GM08714 (cell line): ENCODE results near the gene ORMDL3.
"Not testable (repeated sequence)": the region's sequence is repeated elsewhere in the genome, so short reads cannot be mapped to it uniquely, and the experiment has no call there.

Source experiments
- H3K4me3 ChIP-seq: fragments of 200-500 bp; sonication (Bioruptor generic); 2 replicates; pipeline ENCODE4 v1.5.1; 2014; ENCODE audit warnings: mild to moderate bottlenecking, low read length, inconsistent platforms
- ZNF274 ChIP-seq: IDR thresholded peaks from 2 replicates; pipeline ENCODE4 v1.6.1; 2012; ENCODE audit warnings: mild to moderate bottlenecking, low read depth, low read length

ORMDL3 gene

DNA sequence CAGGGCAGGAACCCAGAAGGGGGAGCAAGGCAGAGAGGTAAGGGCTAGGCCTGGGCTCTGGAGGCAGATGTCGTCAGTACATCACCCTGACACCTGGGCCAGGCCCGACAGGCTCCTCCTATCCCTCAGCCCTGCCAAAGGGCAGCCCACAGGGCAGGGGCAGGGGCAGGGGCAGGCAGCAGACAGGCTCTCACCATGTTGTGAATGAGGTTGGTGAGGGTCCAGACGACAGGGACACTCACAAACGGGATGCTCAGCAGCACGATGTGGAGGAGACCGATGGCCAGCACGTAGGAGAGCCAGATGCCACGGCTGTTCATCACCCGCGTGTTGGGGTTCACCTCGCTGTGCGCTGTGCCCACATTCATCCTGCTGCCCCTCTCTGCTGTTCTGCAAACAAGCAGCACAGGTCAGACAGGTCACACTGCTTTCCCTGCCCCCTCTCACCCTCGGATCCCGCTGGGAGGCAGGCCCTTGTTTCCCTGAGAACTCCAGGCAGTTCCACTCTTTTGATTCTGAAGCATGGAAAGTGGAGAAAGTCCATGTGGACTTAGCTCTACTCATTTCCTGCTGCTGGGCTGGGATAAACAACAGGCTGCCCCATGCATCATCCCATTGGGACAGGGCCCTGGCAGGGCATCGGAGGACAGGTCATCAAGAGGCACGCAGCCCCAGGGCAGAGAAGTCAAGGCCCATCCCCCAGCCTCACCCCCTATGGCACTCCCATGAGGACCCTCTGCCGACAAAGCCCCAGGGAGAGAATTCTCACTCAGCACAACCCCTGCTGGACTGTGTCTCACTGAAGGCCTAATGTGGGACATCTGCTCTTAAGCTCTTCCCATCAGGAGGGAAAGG lies 3.3 kb downstream of the ORMDL3 start:
- no peak for TF ChIP-seq ZNF274
- H3K4me3 ChIP-seq, result no peak overlapping the region

GRCh38 chr17:39923230-39923629 lies 4.2 kb downstream of the ORMDL3 start:
- no peak for TF ChIP-seq ZNF274
- H3K4me3 ChIP-seq, result no peak overlapping the region

DNA sequence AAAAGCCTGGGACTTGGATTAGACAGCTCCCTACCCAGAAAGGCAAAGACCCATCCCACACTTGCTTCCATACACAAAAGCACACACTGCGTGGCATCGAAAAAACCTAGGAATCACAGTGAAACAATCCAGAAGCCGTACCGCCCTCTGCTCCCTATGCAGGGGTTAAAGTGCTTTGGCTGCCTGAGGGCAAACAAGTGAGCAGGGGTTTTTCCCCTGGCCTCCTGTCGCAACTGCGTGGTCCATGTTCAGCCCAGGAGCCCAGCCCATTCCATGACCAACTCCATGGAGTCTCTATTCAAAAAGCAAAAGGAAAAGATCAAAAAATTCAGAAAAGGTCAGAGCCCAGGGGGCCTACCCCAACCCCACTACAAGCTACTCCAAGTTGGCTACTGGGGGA lies 5.4 kb downstream of the ORMDL3 start:
- no peak overlapping the region for H3K4me3 ChIP-seq
- no peak for TF ChIP-seq ZNF274

GRCh38 chr17:39921323-39921722 lies 6.1 kb downstream of the ORMDL3 start:
- no peak overlapping the region for H3K4me3 ChIP-seq
- no peak for TF ChIP-seq ZNF274

- TF ChIP-seq ZNF274, result no peak
Observed at GRCh38 chr17:39920218-39921210, 6.9 kb downstream of the ORMDL3 start.

GRCh38 chr17:39919087-39919683 lies 8.2 kb downstream of the ORMDL3 start:
- no peak overlapping the region for H3K4me3 ChIP-seq
- no peak for TF ChIP-seq ZNF274

More at GRCh38 chr17:39920218-39921210, 6.9 kb downstream of the ORMDL3 start:
- H3K4me3 ChIP-seq, result no peak overlapping the region

- TF ChIP-seq ZNF274, result no peak
Observed at GRCh38 chr17:39916918-39917317, 10.5 kb downstream of the ORMDL3 start.

GRCh38 chr17:39915559-39915958 lies 11.8 kb downstream of the ORMDL3 start:
- no peak overlapping the region for H3K4me3 ChIP-seq
- TF ChIP-seq ZNF274, result no peak

More at GRCh38 chr17:39916918-39917317, 10.5 kb downstream of the ORMDL3 start:
- H3K4me3 ChIP-seq, result no peak overlapping the region

GRCh38 chr17:39913989-39914388 lies 13.4 kb downstream of the ORMDL3 start:
- no peak overlapping the region for H3K4me3 ChIP-seq
- TF ChIP-seq ZNF274, result no peak

- TF ChIP-seq ZNF274, result no peak
- H3K4me3 ChIP-seq, result no peak overlapping the region
Observed at GRCh38 chr17:39908789-39909352, 18.5 kb downstream of the ORMDL3 start.

DNA sequence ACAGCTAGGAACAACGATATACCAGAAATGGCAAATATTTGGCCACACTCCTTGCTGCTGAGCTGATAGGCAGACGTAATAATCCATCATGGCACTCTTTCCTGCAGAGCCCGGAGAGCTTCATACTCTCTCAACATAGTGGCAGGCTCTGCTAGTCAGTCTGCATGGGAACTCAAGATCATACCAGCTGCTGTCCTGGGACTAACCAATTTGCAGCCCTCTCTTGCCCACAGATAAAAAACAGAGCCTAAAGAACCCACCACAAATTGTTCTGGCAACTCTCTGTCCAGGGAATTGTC lies 22.5 kb downstream of the ORMDL3 start:
- H3K4me3 ChIP-seq, result no peak overlapping the region
- no peak for TF ChIP-seq ZNF274

GRCh38 chr17:39903158-39903884 lies 24.1 kb downstream of the ORMDL3 start:
- TF ChIP-seq ZNF274, result no peak
- no peak overlapping the region for H3K4me3 ChIP-seq

GRCh38 chr17:39902027-39902426 lies 25.4 kb downstream of the ORMDL3 start:
- H3K4me3 ChIP-seq, result not testable (repeated sequence)
